Hepatocyte (in vitro differentiated cells): ENCODE measurements around the gene ANKRD33. TPM values are rescaled to one million over a fixed set of nuclear protein-coding genes. Genes with fewer than 3 reads are reported as not detected.

Experiments used
- DNase-seq: peaks from one replicate; pipeline ENCODE4 v3.0.0-alpha.2; 2016; ENCODE audit warnings: low spot score
- H2AFZ ChIP-seq: fragments of 200-600 bp; sonication (generic); 2 replicates; pipeline ENCODE4 v1.6.0; 2016; ENCODE audit warnings: antibody characterized with exemption, mild to moderate bottlenecking
- H3K27ac ChIP-seq: fragments of 200-600 bp; sonication (generic); 2 replicates; pipeline ENCODE4 v1.5.1; 2016; ENCODE audit warnings: mild to moderate bottlenecking
- H3K27me3 ChIP-seq: fragments of 200-600 bp; sonication (generic); 2 replicates; pipeline ENCODE4 v1.6.1; 2016
- H3K36me3 ChIP-seq: fragments of 200-600 bp; sonication (generic); replicated peaks from 2 replicates; pipeline ENCODE4 v1.5.1; 2016; ENCODE audit warnings: low read depth; ENCODE audit not compliant: insufficient read depth
- H3K4me1 ChIP-seq: fragments of 200-600 bp; sonication (generic); 2 replicates; pipeline ENCODE4 v1.5.1; 2016; ENCODE audit warnings: mild to moderate bottlenecking, moderate library complexity; ENCODE audit not compliant: insufficient read depth
- H3K4me2 ChIP-seq: fragments of 200-600 bp; sonication (generic); 2 replicates; pipeline ENCODE4 v1.6.0; 2016
- H3K4me3 ChIP-seq: fragments of 200-600 bp; sonication (generic); 2 replicates; pipeline ENCODE4 v1.5.1; 2016; ENCODE audit warnings: mild to moderate bottlenecking
- H3K79me2 ChIP-seq: fragments of 200-600 bp; sonication (generic); 2 replicates; pipeline ENCODE4 v1.6.0; 2017; ENCODE audit warnings: mild to moderate bottlenecking
- H3K9me2 ChIP-seq: fragments of 200-600 bp; sonication (generic); replicated peaks from 2 replicates; pipeline ENCODE4 v1.6.0; 2017; ENCODE audit warnings: mild to moderate bottlenecking; ENCODE audit not compliant: insufficient read depth
- H3K9me3 ChIP-seq: fragments of 200-600 bp; sonication (generic); 2 replicates; pipeline ENCODE4 v1.5.1; 2016; ENCODE audit warnings: low read depth, mild to moderate bottlenecking
- H4K20me1 ChIP-seq: fragments of 200-600 bp; sonication (generic); 2 replicates; pipeline ENCODE4 v1.6.0; 2016; ENCODE audit warnings: mild to moderate bottlenecking; ENCODE audit not compliant: insufficient read depth, poor library complexity, severe bottlenecking
- EZH2 ChIP-seq: fragments of 200-600 bp; sonication (generic); IDR thresholded peaks from 2 replicates; pipeline ENCODE4 v1.6.1; 2016; ENCODE audit warnings: antibody characterized with exemption, mild to moderate bottlenecking, borderline replicate concordance
- EZH2phosphoT487 ChIP-seq: fragments of 200-600 bp; sonication (generic); IDR thresholded peaks from one replicate; pipeline ENCODE4 v1.6.1; 2018; ENCODE audit warnings: antibody characterized with exemption, mild to moderate bottlenecking, low read depth, moderate library complexity; ENCODE audit not compliant: unreplicated experiment, severe bottlenecking
- WGBS: methylation state at CpG from one replicate; pipeline ENCODE4 v1.1.6; 2016; ENCODE audit warnings: low lambda C conversion rate; ENCODE audit errors: missing lambda C conversion rate; 5-methylcytosine and 5-hydroxymethylcytosine counted together
- polyA plus RNA-seq: library from polyadenylated mRNA; unstranded; fragments of >200 nt; fragmentation: Nextera tagmentation; extraction: Ambion mirVana; gene quantifications from 2 replicates; pipeline ENCODE4 v1.2.1, GENCODE V29; 2016
- total RNA-seq: library from RNA; depleted of rRNA; stranded (reverse); fragments of >200 nt; gene quantifications from 2 replicates; pipeline ENCODE4 v1.2.3, GENCODE V29; 2014
- TF ChIP-seq, protein P1 (sequence below): fragments of 200-600 bp; sonication (generic); IDR thresholded peaks from 2 replicates; pipeline ENCODE4 v1.5.1; 2016; ENCODE audit warnings: antibody characterized with exemption, mild to moderate bottlenecking; ENCODE audit not compliant: poor library complexity

ANKRD33 gene
- total and polyA plus RNA-seq, 2 experiments from 2014 or later = 0.12 TPM; not detected in 1

DNA sequence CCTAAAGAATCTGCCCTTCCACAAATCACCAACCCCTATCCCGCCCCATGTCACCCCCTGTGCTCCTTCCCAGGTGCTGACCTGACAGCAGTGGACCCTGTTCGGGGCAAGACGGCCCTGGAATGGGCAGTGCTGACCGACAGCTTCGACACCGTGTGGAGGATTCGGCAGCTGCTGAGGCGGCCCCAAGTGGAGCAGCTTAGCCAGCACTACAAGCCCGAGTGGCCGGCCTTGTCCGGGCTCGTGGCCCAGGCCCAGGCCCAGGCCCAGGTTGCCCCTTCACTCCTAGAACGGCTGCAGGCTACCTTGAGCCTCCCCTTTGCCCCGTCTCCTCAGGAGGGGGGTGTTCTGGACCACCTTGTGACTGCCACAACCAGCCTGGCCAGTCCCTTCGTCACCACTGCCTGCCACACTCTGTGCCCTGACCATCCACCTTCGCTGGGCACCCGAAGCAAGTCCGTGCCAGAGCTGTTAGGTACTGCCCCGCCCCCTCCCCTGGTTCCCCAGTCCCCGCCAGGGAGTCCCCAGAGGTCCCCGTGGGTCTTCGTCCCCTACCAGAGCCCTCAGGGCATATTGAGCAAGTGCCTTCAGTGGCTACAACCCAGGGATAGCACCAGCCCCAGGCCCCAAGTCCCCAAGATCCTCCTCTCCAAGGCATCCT, 2.7 kb downstream of the ANKRD33 start:
- Histone ChIP-seq H3K4me1 (peaks cover 3% of the 10 kb centered on the region), H3K36me3 (no peaks in the 10 kb centered on the region), H2AFZ (no peak overlapping the region)

DNA sequence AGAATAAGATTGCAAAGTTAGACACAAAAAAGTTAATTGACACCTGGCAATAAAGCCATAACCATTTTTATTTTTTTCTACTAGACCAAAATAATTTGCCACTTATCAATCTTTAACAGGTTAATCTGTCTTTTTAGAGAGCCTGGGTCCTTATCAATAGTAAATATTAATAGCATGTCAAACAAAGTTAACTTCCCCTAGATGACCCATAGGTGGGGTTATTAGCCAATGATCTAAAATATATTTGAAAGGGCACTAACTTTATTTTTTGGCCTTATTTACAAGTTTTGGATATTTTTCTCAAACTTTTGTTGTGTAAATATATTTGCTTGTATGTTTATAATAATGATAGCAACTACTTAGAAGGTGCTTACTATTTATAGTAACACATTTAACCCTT, 3.9 kb downstream of the ANKRD33 start:
- Histone ChIP-seq H3K9me2 (no peaks in the 10 kb centered on the region), H3K36me3 (no peaks in the 10 kb centered on the region), H3K27ac (no peak overlapping the region), H3K27me3 (no peaks in the 10 kb centered on the region), H3K79me2 (no peaks in the 10 kb centered on the region), H2AFZ (no peak overlapping the region), H3K9me3 (no peaks in the 10 kb centered on the region), H3K4me1 (peaks cover 3% of the 10 kb centered on the region), H3K4me3 (no peak overlapping the region), H3K4me2 (no peak overlapping the region), H4K20me1 (no peaks in the 10 kb centered on the region)
- no peak for DNase-seq
- no peak for TF ChIP-seq EZH2phosphoT487
- no peak for TF ChIP-seq EZH2
- TF ChIP-seq, protein P1, sequence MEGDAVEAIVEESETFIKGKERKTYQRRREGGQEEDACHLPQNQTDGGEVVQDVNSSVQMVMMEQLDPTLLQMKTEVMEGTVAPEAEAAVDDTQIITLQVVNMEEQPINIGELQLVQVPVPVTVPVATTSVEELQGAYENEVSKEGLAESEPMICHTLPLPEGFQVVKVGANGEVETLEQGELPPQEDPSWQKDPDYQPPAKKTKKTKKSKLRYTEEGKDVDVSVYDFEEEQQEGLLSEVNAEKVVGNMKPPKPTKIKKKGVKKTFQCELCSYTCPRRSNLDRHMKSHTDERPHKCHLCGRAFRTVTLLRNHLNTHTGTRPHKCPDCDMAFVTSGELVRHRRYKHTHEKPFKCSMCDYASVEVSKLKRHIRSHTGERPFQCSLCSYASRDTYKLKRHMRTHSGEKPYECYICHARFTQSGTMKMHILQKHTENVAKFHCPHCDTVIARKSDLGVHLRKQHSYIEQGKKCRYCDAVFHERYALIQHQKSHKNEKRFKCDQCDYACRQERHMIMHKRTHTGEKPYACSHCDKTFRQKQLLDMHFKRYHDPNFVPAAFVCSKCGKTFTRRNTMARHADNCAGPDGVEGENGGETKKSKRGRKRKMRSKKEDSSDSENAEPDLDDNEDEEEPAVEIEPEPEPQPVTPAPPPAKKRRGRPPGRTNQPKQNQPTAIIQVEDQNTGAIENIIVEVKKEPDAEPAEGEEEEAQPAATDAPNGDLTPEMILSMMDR = peak; percentile 47

More for the DNA sequence above, 2.7 kb downstream of the ANKRD33 start:
- DNase-seq = no peak
- no peaks in the 10 kb centered on the region for H3K79me2 ChIP-seq
- H3K9me3 ChIP-seq = no peaks in the 10 kb centered on the region
- H3K27ac ChIP-seq = no peak overlapping the region
- 90% methylated on average over 16 of the region's 22 CpGs for WGBS
- no peak overlapping the region for H3K4me2 ChIP-seq
- H3K4me3 ChIP-seq = no peak overlapping the region
- TF ChIP-seq EZH2phosphoT487 = no peak
- TF ChIP-seq, protein P1 = no peak
- H4K20me1 ChIP-seq = no peaks in the 10 kb centered on the region
- H3K27me3 ChIP-seq = no peaks in the 10 kb centered on the region
- H3K9me2 ChIP-seq = no peaks in the 10 kb centered on the region

DNA sequence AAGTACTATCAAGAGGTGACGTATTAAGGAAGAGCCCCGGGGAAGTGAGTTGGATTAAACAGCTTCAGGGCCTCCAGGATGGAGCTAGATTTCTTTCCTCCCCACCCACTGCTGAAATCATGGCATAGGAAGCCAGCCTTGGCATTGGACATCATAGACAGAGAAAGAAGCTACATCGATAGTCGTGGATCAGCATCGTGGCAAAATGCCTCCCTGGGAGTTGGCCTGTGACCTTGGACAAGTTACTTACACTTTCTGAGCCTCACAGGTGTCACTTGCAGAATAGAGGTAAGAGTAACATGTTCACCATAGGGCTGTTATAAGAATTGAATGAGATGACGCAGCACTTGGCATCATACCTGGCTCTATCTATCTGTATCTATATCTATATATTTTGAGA, 5.9 kb downstream of the ANKRD33 start:
- Histone ChIP-seq H3K4me3 (no peak overlapping the region), H3K27me3 (no peaks in the 10 kb centered on the region), H3K4me1 (peaks cover 3% of the 10 kb centered on the region), H2AFZ (no peak overlapping the region), H3K36me3 (no peaks in the 10 kb centered on the region), H3K9me2 (no peaks in the 10 kb centered on the region), H4K20me1 (no peaks in the 10 kb centered on the region), H3K27ac (no peak overlapping the region), H3K79me2 (no peaks in the 10 kb centered on the region), H3K9me3 (no peaks in the 10 kb centered on the region), H3K4me2 (no peak overlapping the region)
- WGBS = 93% methylated on average over 6 of the region's 6 CpGs
- no peak for DNase-seq
- TF ChIP-seq EZH2 (no peak), EZH2phosphoT487 (no peak)
- TF ChIP-seq, protein P1 = no peak
